M059J (cell line): Measurements from ENCODE around the gene PNKD. TPM values are rescaled to one million over a fixed set of nuclear protein-coding genes. Genes with fewer than 3 reads are reported as not detected.

Source experiments
- total RNA-seq: library from RNA; depleted of rRNA; stranded (reverse); fragments of >200 nt; shearing (Covaris generic); gene quantifications from 2 replicates; pipeline ENCODE4 v1.2.3, GENCODE V29; 2014; rRNA removed

The PNKD gene
- total RNA-seq, 1 experiment from 2014 or later = 59.2 TPM

Other genes with a start within 250 kb of the PNKD start
- gene RUFY4, start 201.3 kb upstream of the PNKD start, total RNA-seq = not detected in 2 replicates
- not detected in 2 replicates for gene CXCR2, start 144.5 kb upstream of the PNKD start, total RNA-seq
- not detected in 2 replicates for gene CXCR1, start 103.6 kb upstream of the PNKD start, total RNA-seq
- 359 and 456 TPM in 2 replicates for gene ARPC2, start 53.3 kb upstream of the PNKD start, total RNA-seq
- gene GPBAR1, start 9.5 kb upstream of the PNKD start, total RNA-seq = 0.37 TPM in 1 of 2 replicates, not detected in the other
- 108 and 153 TPM in 2 replicates for gene AAMP, start 382 bp upstream of the PNKD start, total RNA-seq
- 89.2 and 132 TPM in 2 replicates for gene TMBIM1, start 22.0 kb downstream of the PNKD start, total RNA-seq
- not detected in 2 replicates for gene CATIP, start 86.3 kb downstream of the PNKD start, total RNA-seq
- gene SLC11A1, start 111.8 kb downstream of the PNKD start, total RNA-seq = 0.02 and 0.07 TPM in 2 replicates
- gene CTDSP1, start 129.3 kb downstream of the PNKD start, total RNA-seq = 31.6 and 37.8 TPM in 2 replicates
- gene VIL1, start 148.6 kb downstream of the PNKD start, total RNA-seq = not detected in 2 replicates